Measurements from ENCODE around the gene TMOD1.
"Not testable (repeated sequence)": the region's sequence is repeated elsewhere in the genome, so short reads cannot be mapped to it uniquely, and the experiment has no call there.

TMOD1 gene

DNA sequence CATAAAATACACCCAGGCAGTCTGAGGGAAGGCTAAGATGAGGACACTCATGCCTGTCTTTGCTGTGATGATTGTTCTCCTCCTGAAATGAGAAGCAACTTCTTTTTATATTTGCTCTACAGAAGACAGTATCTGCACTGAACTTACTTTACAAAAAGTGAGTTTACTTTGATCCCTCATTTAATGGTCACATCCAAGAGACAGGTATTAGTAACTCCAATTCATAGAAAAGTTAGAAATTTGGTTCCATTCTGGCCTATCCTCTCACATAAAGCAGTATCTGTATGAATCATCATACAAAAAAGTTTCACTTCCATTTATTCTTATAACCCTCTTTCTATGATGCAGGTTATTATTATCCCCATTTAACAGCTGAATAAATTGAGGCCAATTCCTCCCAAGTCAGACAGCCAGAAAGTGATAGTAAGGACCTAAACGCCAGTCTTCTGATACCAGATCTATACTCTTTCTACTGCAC, 116.5 kb downstream of the TMOD1 start:
- ATAC-seq = no peak
- TF ChIP-seq OSR1 (CRISPR knock-in tag; IDR thresholded peaks at IDR 0.05) (no peak), ARNTL (CRISPR knock-in tag; IDR thresholded peaks at IDR 0.05; ENCODE audit: borderline replicate concordance, low read depth) (no peak), TOX (CRISPR knock-in tag; IDR thresholded peaks at IDR 0.05; ENCODE audit: borderline replicate concordance) (no peak), ESRRG (CRISPR knock-in tag; IDR thresholded peaks at IDR 0.05) (no peak), SNAI2 (CRISPR knock-in tag; IDR thresholded peaks at IDR 0.05) (no peak), POU6F1 (CRISPR knock-in tag; IDR thresholded peaks at IDR 0.05; ENCODE audit: borderline replicate concordance, low read depth) (no peak), TSHZ2 (CRISPR knock-in tag; IDR thresholded peaks at IDR 0.05) (no peak), BACH2 (CRISPR knock-in tag; IDR thresholded peaks at IDR 0.05; ENCODE audit: borderline replicate concordance) (no peak), ISL1 (CRISPR knock-in tag; IDR thresholded peaks at IDR 0.05) (no peak), ZC3H10 (CRISPR knock-in tag; IDR thresholded peaks at IDR 0.05) (no peak), ZNF565 (CRISPR knock-in tag; conservative IDR thresholded peaks at IDR 0.05; ENCODE audit: low read depth) (no peak), GLIS3 (CRISPR knock-in tag; IDR thresholded peaks at IDR 0.05) (no peak), RARB (CRISPR knock-in tag; IDR thresholded peaks at IDR 0.05) (no peak), PPARA (CRISPR knock-in tag; IDR thresholded peaks at IDR 0.05; ENCODE audit: borderline replicate concordance) (no peak), TCF4 (CRISPR knock-in tag; IDR thresholded peaks at IDR 0.05; ENCODE audit: borderline replicate concordance) (no peak), ZFP30 (CRISPR knock-in tag; IDR thresholded peaks at IDR 0.05) (no peak)
- TF ChIP-seq, protein P1, sequence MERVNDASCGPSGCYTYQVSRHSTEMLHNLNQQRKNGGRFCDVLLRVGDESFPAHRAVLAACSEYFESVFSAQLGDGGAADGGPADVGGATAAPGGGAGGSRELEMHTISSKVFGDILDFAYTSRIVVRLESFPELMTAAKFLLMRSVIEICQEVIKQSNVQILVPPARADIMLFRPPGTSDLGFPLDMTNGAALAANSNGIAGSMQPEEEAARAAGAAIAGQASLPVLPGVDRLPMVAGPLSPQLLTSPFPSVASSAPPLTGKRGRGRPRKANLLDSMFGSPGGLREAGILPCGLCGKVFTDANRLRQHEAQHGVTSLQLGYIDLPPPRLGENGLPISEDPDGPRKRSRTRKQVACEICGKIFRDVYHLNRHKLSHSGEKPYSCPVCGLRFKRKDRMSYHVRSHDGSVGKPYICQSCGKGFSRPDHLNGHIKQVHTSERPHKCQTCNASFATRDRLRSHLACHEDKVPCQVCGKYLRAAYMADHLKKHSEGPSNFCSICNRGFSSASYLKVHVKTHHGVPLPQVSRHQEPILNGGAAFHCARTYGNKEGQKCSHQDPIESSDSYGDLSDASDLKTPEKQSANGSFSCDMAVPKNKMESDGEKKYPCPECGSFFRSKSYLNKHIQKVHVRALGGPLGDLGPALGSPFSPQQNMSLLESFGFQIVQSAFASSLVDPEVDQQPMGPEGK (CRISPR knock-in tag; IDR thresholded peaks at IDR 0.05; ENCODE audit: borderline replicate concordance) = no peak
- TF ChIP-seq, protein P2, sequence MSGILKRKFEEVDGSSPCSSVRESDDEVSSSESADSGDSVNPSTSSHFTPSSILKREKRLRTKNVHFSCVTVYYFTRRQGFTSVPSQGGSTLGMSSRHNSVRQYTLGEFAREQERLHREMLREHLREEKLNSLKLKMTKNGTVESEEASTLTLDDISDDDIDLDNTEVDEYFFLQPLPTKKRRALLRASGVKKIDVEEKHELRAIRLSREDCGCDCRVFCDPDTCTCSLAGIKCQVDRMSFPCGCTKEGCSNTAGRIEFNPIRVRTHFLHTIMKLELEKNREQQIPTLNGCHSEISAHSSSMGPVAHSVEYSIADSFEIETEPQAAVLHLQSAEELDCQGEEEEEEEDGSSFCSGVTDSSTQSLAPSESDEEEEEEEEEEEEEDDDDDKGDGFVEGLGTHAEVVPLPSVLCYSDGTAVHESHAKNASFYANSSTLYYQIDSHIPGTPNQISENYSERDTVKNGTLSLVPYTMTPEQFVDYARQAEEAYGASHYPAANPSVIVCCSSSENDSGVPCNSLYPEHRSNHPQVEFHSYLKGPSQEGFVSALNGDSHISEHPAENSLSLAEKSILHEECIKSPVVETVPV (CRISPR knock-in tag; IDR thresholded peaks at IDR 0.05) = no peak

GRCh38 chr9:97620063-97620462, 118.6 kb downstream of the TMOD1 start:
- not testable (repeated sequence) for ATAC-seq

DNA sequence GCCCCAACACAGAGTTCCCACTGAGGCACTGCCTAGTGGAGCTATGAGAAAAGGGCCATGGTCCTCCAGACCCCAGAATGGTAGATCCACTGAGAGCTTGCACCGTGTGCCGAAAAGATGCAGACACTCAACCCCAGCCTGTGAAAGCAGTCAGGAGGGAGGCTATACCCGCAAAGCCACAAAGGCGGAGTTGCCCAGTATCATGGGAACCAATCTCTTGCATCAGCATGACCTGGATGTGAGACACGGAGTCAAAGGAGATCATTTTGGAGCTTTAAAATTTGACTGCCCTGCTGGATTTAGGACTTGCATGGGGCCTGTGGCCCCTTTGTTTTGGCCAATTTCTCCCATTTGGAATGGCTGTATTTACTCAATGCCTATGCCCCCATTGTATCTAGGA, 121.0 kb downstream of the TMOD1 start:
- ATAC-seq = not testable (repeated sequence)

GRCh38 chr9:97623946-97624345, 122.5 kb downstream of the TMOD1 start:
- no peak for ATAC-seq
- TF ChIP-seq ARNTL (CRISPR knock-in tag; IDR thresholded peaks at IDR 0.05; ENCODE audit: borderline replicate concordance, low read depth) (no peak), ZC3H10 (CRISPR knock-in tag; IDR thresholded peaks at IDR 0.05) (no peak), PPARA (CRISPR knock-in tag; IDR thresholded peaks at IDR 0.05; ENCODE audit: borderline replicate concordance) (no peak), OSR1 (CRISPR knock-in tag; IDR thresholded peaks at IDR 0.05) (no peak), BACH2 (CRISPR knock-in tag; IDR thresholded peaks at IDR 0.05; ENCODE audit: borderline replicate concordance) (no peak), ZNF565 (CRISPR knock-in tag; conservative IDR thresholded peaks at IDR 0.05; ENCODE audit: low read depth) (no peak), CSDC2 (CRISPR knock-in tag; IDR thresholded peaks at IDR 0.05) (no peak), RARB (CRISPR knock-in tag; IDR thresholded peaks at IDR 0.05) (no peak), GLIS3 (CRISPR knock-in tag; IDR thresholded peaks at IDR 0.05) (no peak), TOX (CRISPR knock-in tag; IDR thresholded peaks at IDR 0.05; ENCODE audit: borderline replicate concordance) (no peak), ZFP3 (CRISPR knock-in tag; IDR thresholded peaks at IDR 0.05) (no peak), ESRRG (CRISPR knock-in tag; IDR thresholded peaks at IDR 0.05) (no peak), SNAI2 (CRISPR knock-in tag; IDR thresholded peaks at IDR 0.05) (no peak), POU6F1 (CRISPR knock-in tag; IDR thresholded peaks at IDR 0.05; ENCODE audit: borderline replicate concordance, low read depth) (no peak), ISL1 (CRISPR knock-in tag; IDR thresholded peaks at IDR 0.05) (no peak), ZNF70 (CRISPR knock-in tag; IDR thresholded peaks at IDR 0.05) (no peak)
- TF ChIP-seq, protein P2 (CRISPR knock-in tag; IDR thresholded peaks at IDR 0.05) = no peak
- TF ChIP-seq, protein P3, sequence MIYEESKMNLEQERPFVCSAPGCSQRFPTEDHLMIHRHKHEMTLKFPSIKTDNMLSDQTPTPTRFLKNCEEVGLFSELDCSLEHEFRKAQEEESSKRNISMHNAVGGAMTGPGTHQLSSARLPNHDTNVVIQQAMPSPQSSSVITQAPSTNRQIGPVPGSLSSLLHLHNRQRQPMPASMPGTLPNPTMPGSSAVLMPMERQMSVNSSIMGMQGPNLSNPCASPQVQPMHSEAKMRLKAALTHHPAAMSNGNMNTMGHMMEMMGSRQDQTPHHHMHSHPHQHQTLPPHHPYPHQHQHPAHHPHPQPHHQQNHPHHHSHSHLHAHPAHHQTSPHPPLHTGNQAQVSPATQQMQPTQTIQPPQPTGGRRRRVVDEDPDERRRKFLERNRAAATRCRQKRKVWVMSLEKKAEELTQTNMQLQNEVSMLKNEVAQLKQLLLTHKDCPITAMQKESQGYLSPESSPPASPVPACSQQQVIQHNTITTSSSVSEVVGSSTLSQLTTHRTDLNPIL (CRISPR knock-in tag; IDR thresholded peaks at IDR 0.05; ENCODE audit: low read depth) = no peak

Measured in SK-N-SH treated with all-trans-retinoic acid at 6 μM for 48 hours (cell line).